IMR-90 (cell line): ENCODE data around the gene ZDHHC6. TPM values are rescaled to one million over a fixed set of nuclear protein-coding genes. Genes with fewer than 3 reads are reported as not detected.

ENCODE experiments used
- CEBPB ChIP-seq: IDR thresholded peaks from 2 replicates; pipeline ENCODE4 v1.6.1; 2012; ENCODE audit warnings: low read depth, low read length, improper control_type of control experiment
- CTCF ChIP-seq: conservative IDR thresholded peaks from 2 replicates; pipeline ENCODE4 v1.5.1; 2012; ENCODE audit warnings: mild to moderate bottlenecking, low read depth, low read length, improper control_type of control experiment
- FOS ChIP-seq: fragments of 150-350 bp; IDR thresholded peaks from 2 replicates; pipeline ENCODE4 v1.6.1; 2016; ENCODE audit warnings: low read depth, low read length
- MXI1 ChIP-seq: IDR thresholded peaks from 2 replicates; pipeline ENCODE4 v1.6.1; 2012; ENCODE audit warnings: low read depth, mild to moderate bottlenecking, low read length, moderate library complexity, borderline replicate concordance
- NFE2L2 ChIP-seq: fragments of 150-350 bp; IDR thresholded peaks from 2 replicates; pipeline ENCODE4 v1.6.1; 2016; ENCODE audit warnings: low read depth, mild to moderate bottlenecking, low read length
- RAD21 ChIP-seq: IDR thresholded peaks from 2 replicates; pipeline ENCODE4 v1.6.1; 2012; ENCODE audit warnings: low read length, improper control_type of control experiment
- polyA plus RNA-seq, 3 experiments: library from polyadenylated mRNA; depleted of rRNA; stranded (reverse); fragments of >200 nt; gene quantifications; 2 replicates each; pipeline ENCODE4 v1.2.3, GENCODE V29; 2012; ENCODE audit warnings: low replicate concordance in 1 of 3
- total RNA-seq: library from RNA; depleted of rRNA; stranded (reverse); fragments of >200 nt; gene quantifications from 2 replicates; pipeline ENCODE4 v1.2.3, GENCODE V29; 2012

Gene ZDHHC6
- total and polyA plus RNA-seq, 2 of the 4 experiments (the other 2 are of a cell fraction) = 17.4 to 21.6 TPM

DNA sequence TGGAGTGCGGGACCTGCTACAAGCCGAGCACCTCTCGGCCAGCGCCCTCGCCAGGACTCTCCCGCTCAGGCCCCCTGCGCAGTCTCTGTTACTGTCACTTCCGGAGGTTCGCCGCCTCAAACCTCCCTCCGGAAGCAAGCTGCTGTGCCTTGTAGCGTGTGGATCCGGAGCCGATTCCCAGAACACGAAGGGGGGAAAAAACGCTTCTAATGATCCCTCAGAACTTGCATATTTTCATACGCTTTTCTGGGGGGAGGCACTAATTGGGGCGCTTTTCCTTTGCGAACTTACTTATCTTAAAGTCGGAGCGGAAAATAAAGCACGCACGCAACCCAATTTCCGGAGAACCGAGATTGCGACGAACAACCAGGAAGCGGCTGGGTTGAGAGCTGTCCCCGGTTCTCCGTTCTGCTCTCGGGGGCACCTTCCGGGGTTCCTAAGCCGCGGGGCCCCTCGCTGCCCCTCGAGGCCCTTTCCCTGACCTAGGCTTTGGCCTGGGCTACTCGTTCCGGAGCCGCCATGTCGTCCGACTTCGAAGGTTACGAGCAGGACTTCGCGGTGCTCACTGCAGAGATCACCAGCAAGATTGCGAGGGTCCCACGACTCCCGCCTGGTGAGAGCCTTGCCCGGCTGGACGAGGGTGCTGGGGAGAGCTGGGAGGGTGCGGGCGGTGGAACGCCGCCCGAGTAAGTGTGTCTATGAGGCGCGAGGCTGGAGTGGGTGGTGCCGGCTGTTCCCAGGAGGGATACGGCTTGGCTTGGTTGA is at the start of gene ZDHHC6, which contains the start of gene VTI1A (continued):
- TF ChIP-seq CTCF = peak; percentile 24; the same call in 1 of the 2 replicates
- TF ChIP-seq MXI1 = peak; percentile 55; the same call in 1 of the 2 replicates
- 0 out of 2 replicates have a peak, but pooled peaks have one; percentile 10 for TF ChIP-seq RAD21
- TF ChIP-seq NFE2L2 = no peak
- TF ChIP-seq FOS = no peak
- TF ChIP-seq CEBPB = no peak
